Nephron (organoid): ENCODE data around the gene ACOXL.
A peak's percentile ranks its signal among the peaks of the same experiment; 100 is the strongest.

Experiments
- H3K27ac Mint-ChIP-seq, 3 experiments: 2 replicates each; pipeline ENCODE4 v1.8.0; 2020; ENCODE audit warnings: mixed read lengths in 3 of 3, mild to moderate bottlenecking in 2 of 3, moderate library complexity in 1 of 3
- H3K27me3 Mint-ChIP-seq: 2 replicates; pipeline ENCODE4 v1.8.0; 2021; ENCODE audit warnings: low read depth, mild to moderate bottlenecking, moderate library complexity, mixed read lengths
- H3K36me3 Mint-ChIP-seq: 2 replicates; pipeline ENCODE4 v1.8.0; 2020; ENCODE audit warnings: low read depth, mixed read lengths
- H3K4me1 Mint-ChIP-seq: 2 replicates; pipeline ENCODE4 v1.8.0; 2020; ENCODE audit warnings: mixed read lengths
- H3K4me3 Mint-ChIP-seq, 3 experiments: 2 replicates each; pipeline ENCODE4 v1.8.0; 2020; ENCODE audit warnings: mild to moderate bottlenecking in 3 of 3, mixed read lengths in 3 of 3, moderate library complexity in 2 of 3
- H3K9me3 Mint-ChIP-seq: 2 replicates; pipeline ENCODE4 v1.8.0; 2020; ENCODE audit warnings: mixed read lengths
- CTCF ChIP-seq, 3 experiments: fragments of 200-600 bp; sonication (generic); IDR thresholded peaks; one replicate each; pipeline ENCODE4 v1.5.0; 2021; ENCODE audit warnings: antibody characterized with exemption in 3 of 3; ENCODE audit not compliant: unreplicated experiment in 3 of 3

The ACOXL gene

GRCh38 chr2:111135910-111136297 is 403.5 kb downstream of the ACOXL start:
- Mint-ChIP-seq H3K36me3 (peaks cover 88% of the 10 kb centered on the region), H3K27me3 (no peaks in the 10 kb centered on the region), H3K4me3 (no peak overlapping the region), H3K27ac (no peak overlapping the region), H3K9me3 (no peaks in the 10 kb centered on the region), H3K4me1 (peaks cover 48% of the 10 kb centered on the region)
- no peak for TF ChIP-seq CTCF (IDR thresholded peaks at IDR 0.05; ENCODE audit: unreplicated experiment in 3 of 3)

DNA sequence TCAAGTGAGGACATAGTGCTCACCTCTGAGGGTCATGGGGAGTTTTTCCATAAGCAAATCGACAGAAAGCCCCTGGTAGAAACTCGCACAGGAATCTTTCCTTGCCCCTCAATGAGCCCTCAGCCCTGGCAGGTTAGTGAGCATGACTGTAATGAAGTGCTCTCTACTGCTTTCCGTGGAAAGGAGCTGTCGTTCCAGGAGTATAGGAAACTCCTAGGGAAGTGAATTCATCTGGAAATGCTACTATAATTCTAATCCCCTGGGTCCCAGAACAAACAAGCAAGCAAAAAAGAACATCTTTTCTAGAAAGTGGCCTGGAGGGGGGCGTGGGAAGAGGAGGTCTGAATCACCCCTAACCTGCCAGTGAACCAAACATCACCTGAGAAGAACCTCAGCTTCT is 406.5 kb downstream of the ACOXL start:
- Mint-ChIP-seq H3K4me1 (peaks cover 50% of the 10 kb centered on the region), H3K9me3 (no peaks in the 10 kb centered on the region), H3K27me3 (no peaks in the 10 kb centered on the region), H3K36me3 (peaks cover 83% of the 10 kb centered on the region), H3K27ac (no peak overlapping the region), H3K4me3 (no peak overlapping the region)
- no peak for TF ChIP-seq CTCF (IDR thresholded peaks at IDR 0.05; ENCODE audit: unreplicated experiment in 3 of 3)

DNA sequence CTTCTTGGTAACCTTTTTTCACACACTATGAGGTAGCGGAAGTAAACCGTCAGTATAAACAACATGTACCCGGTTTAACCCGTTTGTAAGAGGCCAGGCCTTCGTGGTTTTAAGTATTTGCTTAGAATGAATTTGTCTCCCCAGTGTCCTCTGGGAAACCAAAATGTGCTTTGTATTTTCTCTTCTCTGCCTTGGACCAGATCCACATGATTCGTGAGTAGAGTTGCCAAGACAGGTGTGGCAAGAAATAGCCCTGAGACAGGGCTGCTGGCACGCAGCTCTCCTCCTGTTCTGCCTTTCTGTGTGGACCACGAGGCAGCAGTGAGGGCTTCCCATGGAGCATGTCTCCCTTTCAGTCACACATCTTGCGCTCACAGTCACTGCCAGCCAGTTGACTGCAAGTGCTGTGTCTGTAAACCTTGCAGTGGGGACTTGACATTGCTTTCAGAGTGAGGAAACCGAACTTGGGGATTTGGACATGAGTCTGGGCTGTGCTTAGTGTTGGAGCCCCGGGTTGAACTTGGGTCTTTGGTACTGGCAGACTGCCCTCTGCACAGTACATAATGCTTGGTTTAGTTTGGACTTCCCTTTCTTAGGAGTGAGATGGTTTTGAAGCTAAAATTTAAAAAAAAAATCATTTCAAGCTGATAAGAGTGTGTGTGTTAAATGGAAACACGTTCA is 407.4 kb downstream of the ACOXL start:
- Mint-ChIP-seq H3K36me3 (peaks cover 81% of the 10 kb centered on the region), H3K4me1 (peaks cover 54% of the 10 kb centered on the region), H3K4me3 (no peak overlapping the region), H3K27ac (peak overlapping the region in 1 of 3 experiments; percentile 24), H3K9me3 (no peaks in the 10 kb centered on the region), H3K27me3 (no peaks in the 10 kb centered on the region)
- TF ChIP-seq CTCF (IDR thresholded peaks at IDR 0.05; ENCODE audit: unreplicated experiment in 3 of 3): no peak

- H3K9me3 Mint-ChIP-seq: no peaks in the 10 kb centered on the region
- H3K4me3 Mint-ChIP-seq: no peak overlapping the region
- no peak for TF ChIP-seq CTCF (IDR thresholded peaks at IDR 0.05; ENCODE audit: unreplicated experiment in 3 of 3)
- peaks cover 54% of the 10 kb centered on the region for H3K4me1 Mint-ChIP-seq
- H3K36me3 Mint-ChIP-seq: peaks cover 73% of the 10 kb centered on the region
- H3K27me3 Mint-ChIP-seq: no peaks in the 10 kb centered on the region
- no peak overlapping the region for H3K27ac Mint-ChIP-seq
Measured at GRCh38 chr2:111140815-111141214, 408.4 kb downstream of the ACOXL start.

DNA sequence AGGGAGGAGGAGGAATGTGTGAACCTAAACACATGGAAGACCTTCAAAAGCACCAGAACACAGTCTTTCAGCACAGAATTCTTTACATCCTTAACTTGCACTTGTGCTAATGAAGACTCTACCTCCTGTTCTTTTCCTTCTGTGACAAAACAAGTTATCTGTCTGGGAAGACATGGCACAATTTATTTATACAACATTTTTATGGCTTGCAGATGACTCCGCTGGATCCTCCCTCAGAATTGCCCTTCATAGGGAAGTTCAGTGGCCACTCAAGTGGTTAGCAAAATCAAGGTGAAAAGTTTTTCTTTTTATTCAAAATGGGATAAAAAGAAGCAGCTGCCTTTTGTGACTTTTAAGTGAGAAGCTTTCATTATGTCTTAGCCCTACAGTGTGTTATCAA is 409.7 kb downstream of the ACOXL start:
- H3K4me1 Mint-ChIP-seq: peaks cover 49% of the 10 kb centered on the region
- no peaks in the 10 kb centered on the region for H3K9me3 Mint-ChIP-seq
- H3K36me3 Mint-ChIP-seq: peaks cover 67% of the 10 kb centered on the region
- TF ChIP-seq CTCF (IDR thresholded peaks at IDR 0.05; ENCODE audit: unreplicated experiment in 3 of 3): no peak
- no peaks in the 10 kb centered on the region for H3K27me3 Mint-ChIP-seq
- no peak overlapping the region for H3K27ac Mint-ChIP-seq
- no peak overlapping the region for H3K4me3 Mint-ChIP-seq
